HG02678 (cell line): ENCODE data around the gene GJB5.

Experiments used
- ATAC-seq: cut with Tn5 transposase; IDR thresholded peaks from one replicate; pipeline ENCODE4 v1.9.1; 2021; ENCODE audit warnings: mild to moderate bottlenecking, moderate library complexity; ENCODE audit not compliant: unreplicated experiment

Gene GJB5

DNA sequence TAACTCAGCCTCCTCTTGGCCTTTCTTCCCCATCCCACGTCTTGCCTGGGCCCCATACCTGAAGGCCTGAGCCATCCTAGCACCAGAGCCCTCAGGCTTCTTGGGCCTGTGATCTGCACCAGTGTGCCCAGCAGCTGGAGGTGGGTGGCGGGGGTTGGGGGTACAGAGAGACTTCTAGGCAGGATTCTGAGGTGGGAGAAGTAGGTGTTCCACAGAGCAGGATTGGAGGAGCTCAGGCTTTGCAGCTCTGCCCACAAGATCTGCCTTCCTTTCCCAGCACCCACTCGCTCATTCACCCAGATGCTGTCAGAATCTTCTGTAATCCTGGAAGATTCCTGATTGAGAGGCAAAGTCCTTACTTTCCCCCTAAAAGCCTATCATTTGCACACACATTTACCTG, 10.0 kb upstream of the GJB5 start:
- no peak for ATAC-seq

DNA sequence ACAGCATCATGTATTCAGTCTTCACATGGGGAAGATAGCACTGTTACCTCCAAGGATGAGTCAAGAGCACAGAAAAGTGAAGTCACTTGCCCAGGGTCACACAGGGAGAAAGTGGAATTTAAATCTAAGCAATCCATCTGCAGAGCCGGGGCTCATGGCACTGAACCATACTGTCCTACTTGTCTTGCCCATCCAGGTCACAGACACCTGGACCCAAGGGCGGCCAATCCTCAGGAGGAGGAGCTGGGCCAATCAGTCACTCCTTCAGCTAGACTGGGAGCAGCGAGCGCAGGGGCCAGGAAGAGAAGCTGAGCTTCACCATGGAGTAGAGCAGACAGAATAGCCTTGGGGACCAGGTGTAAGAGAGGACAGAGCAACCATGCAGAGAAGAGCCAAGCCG, 9.2 kb upstream of the GJB5 start:
- ATAC-seq: no peak

DNA sequence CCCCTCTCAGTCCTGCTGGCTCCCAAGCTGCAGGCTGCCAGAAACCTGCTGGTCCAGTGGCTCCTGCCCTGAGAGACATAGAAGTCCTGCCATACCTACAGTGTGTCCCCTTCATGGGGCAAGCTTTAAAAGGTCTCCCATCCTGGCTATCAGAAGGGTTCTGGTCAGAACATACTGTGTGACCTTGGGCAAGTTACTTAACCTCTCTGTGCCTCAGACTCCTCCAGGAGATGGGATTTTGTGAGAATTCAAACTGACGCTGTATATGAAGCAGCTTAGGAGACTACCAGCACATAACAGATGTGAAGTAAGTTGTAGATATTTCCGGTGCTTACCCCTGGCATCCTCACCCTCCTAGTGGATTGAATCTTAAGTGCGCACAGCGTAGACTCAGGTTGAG, 8.7 kb upstream of the GJB5 start:
- ATAC-seq: no peak

DNA sequence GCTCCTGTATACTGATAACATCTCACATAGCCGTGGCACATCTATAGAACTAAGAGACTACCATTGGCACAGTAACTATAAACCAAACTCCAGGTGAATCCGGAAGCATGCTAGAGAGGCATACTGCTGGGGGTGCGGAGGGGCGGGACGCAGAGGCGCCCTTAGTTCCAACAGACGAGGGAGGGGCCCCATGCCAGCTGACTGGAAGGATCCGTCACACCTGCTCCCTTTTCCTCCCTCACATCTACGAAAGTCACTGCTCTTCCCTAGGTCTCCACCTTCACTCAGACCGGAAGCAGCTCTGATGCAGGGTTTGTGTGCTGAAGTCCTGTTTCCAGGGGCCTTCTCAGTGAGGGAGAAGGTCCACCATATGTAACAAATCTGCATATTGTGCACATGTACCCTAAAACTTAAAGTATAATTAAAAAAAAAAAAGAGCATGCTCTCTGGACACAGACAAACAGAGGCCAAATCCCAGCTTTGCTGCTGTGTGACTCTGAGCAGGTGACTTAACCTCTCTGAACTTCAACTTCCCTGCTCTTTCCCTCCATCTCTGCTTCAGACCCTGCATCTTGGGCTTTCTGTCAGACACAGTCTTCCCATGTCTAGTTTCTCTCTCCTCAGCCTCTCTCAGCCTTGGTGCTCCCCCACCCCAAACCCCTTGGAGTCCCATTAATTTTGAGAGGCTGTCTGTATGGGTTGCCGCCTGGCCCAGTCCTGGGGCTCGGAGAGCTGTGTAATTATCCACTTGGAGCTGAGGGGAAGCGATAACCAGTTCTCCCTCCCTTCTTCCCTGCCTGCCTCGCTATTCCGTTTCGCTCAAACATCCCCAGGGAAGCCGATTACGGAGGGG, 7.8 kb upstream of the GJB5 start:
- ATAC-seq: no peak

DNA sequence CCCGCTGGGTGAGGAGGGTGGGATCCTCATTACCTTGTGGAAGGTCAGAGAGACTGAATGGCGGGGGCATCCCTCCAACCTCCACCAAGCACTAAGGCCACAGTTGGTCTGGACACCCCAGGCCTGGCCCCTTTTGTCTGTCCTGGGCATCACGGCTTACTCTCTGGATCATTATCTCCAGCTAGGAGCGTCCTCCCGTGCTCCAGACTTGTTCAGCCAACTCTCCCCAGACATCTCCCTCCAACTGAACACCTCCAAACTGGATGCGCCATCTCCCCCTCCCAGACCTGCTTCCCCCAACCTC, 7.3 kb upstream of the GJB5 start:
- ATAC-seq: no peak

DNA sequence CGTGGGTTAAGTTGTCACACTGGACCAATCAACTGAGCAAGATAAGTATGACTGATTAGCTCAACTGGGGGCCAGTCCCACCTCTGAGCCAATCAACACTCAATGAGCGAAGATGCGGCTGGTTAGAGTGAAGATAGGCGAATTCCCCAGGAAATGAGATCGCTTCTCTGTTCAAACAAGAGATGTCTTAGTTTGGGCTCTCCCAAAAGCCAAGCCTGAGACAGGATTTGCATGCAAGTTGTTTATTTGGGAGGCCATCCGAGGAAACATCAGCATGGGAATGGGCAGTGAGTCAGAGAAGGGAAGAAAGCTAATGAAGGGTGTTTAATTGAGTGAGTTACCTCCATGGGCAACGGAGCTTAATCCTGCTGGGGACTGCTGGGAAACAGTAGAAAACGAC, 4.9 kb upstream of the GJB5 start:
- no peak for ATAC-seq

DNA sequence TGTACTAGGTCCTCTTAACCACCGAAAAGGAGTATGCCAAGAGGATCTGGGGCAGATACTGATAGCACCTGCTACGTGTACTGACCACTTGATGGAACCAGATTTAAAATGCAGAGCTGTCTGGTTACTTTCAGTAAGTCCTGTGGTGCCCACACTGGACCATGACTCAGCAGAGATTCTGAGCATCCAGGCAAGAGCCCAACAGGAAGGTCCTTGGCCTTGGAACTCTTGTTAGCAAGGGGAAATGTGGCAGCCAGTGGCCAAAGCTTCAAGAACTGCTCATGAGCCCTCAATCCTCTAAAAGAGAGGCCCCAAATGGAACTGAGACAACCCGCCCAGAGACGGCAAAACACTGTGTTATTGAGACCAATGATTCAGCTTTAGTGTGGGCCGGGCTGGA, 4.2 kb upstream of the GJB5 start:
- ATAC-seq: no peak

DNA sequence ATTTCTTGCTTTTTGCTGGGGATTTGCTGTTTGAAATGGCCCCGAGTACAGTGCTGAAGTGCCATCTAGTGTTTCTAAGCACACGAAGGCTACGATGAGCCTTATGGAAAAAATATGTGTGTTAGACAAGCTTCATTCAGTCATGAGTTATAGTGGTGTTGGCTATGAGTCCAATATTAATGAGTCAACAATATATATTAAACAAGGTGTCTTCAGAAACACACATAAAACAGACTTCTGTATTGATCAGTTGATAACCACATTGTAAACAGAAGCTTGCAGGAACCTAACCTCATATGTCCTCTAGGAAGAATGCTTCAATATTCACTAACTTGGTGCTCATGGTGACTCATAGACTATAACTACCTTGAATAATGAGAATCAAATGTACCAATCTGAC, 1.7 kb upstream of the GJB5 start:
- no peak for ATAC-seq

DNA sequence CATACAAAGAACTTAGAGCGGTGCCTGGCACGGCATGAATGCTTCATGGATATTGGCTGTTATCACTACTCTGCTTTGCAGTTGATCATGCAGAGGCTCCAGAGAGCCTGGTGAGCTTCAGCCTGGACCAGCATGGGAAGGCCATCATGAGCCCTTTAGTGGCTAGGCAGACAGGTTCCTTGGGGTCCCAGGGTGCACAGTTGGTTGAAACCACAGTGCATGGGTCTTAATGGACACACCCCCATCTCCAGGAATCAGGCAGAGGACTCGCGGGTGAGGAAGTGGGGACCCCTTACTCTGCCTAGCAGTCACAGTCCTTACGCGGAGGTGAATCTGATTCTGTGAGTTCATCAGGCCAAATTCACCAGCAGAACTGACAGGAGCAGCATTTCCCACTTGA, 1.1 kb downstream of the GJB5 start:
- ATAC-seq: no peak

DNA sequence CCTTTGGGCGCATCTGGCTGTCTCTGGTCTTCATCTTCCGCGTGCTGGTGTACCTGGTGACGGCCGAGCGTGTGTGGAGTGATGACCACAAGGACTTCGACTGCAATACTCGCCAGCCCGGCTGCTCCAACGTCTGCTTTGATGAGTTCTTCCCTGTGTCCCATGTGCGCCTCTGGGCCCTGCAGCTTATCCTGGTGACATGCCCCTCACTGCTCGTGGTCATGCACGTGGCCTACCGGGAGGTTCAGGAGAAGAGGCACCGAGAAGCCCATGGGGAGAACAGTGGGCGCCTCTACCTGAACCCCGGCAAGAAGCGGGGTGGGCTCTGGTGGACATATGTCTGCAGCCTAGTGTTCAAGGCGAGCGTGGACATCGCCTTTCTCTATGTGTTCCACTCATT, 2.5 kb downstream of the GJB5 start:
- no peak for ATAC-seq

DNA sequence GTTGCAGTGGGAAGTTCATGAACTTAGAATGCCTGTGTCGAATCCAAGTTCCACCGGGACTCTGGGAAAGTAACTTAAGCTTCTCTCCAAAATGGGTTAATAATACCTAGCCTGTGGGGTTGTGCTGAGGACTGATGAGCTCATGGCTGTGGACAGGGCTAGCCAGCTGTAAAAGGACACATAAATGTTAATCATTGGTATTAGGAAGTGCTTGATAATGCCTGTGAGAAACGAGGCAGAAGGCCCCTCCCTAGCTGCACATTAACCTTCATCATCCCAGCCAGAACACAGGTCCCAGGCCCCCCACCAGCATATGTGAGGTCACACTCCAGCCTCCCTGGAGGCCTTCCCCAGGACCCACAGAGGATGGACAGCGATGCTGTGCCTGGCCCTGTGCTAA, 3.9 kb downstream of the GJB5 start:
- no peak for ATAC-seq

DNA sequence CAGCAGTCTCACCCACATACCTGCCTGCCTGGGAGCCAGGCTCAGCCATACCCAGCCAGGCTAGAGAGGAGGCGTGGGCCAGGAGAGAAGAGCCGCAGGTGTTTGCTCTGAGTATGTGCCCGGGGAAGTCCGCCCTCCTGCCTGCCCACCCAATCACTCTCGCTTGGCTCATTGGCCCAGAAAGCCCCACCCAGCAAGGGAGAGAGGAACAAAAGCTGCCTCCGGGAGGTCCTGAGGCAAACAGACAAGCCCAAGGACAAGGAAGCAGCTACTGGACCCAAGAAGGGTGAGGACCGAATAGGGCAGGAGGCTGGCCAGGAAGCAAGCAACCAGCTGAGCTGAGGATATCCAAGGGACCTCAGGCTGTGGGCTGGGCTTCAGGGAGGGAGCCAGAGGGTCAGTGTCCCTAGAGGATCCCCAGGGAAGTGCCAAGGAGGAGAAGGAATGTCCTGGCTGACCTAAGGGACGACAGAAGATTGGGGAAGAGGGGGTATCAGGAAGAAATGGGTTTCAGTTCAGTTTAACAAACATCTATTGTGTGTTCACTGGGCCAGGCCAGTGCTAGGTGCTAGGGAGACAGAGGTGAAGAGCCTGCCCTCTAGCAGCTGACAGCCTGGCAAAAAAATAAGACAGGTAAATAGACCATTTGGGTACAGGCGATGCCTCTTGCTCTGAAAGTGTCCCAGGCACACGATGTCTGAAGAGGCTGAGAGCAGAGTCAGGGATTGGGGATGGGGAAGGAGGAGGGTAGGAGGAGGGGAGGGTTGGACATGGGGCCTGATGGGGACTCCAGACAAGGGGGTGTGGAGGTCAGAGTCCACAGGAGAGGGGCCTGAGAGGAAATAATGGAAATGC, 4.9 kb downstream of the GJB5 start, which contains the start of gene GJB4:
TSS of gene GJB4 (plus strand) at position 238 of the 855 bp plus-strand sequence. CDS start 1,515 bp downstream, outside the sequence.
- no peak for ATAC-seq

DNA sequence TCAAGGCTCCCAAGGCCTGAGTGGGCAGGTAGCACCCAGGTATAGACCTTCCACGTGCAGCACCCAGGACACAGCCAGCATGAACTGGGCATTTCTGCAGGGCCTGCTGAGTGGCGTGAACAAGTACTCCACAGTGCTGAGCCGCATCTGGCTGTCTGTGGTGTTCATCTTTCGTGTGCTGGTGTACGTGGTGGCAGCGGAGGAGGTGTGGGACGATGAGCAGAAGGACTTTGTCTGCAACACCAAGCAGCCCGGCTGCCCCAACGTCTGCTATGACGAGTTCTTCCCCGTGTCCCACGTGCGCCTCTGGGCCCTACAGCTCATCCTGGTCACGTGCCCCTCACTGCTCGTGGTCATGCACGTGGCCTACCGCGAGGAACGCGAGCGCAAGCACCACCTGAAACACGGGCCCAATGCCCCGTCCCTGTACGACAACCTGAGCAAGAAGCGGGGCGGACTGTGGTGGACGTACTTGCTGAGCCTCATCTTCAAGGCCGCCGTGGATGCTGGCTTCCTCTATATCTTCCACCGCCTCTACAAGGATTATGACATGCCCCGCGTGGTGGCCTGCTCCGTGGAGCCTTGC, 6.4 kb downstream of the GJB5 start:
- ATAC-seq: no peak

DNA sequence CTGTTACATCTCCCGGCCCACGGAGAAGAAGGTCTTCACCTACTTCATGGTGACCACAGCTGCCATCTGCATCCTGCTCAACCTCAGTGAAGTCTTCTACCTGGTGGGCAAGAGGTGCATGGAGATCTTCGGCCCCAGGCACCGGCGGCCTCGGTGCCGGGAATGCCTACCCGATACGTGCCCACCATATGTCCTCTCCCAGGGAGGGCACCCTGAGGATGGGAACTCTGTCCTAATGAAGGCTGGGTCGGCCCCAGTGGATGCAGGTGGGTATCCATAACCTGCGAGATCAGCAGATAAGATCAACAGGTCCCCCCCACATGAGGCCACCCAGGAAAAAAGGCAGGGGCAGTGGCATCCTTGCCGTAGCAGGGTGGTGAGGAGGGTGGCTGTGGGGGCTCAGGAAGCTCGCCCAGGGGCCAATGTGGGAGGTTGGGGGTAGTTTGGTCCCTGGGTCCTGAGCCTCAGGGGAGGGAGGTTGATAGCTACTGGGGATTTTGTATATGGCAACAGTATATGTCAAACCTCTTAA, 7.0 kb downstream of the GJB5 start:
- ATAC-seq: no peak

DNA sequence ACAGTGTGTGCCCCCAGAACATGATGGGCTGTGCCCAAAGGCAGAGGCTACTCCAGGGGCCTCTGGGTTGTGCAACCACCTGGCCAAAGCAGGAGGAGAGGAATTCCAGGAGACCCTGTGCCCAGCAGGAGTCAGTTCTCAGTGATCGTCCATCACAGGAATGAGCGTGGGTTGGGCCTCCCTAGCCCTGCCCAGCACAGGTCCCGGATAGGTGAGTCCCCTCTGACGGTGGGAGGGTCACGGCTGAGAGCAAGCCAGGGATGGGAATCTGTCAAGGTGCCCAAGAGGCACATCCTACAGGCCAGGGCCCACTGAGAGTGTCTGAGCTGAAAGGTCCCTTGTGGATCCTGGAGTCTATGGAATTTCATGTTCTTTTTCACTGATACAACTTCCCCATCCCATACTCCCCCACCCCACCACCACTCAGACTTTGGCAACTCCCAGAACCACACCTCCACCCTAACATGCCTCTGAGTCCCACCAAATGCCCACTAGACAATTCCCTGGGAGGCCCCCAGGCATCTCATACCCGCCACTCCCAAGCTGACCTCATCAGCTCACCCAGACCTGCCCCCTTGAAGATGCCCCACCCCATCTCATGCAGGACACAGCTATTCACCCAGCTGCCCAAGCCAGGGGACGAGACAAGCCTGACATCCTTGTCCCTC, 7.8 kb downstream of the GJB5 start:
- no peak for ATAC-seq

DNA sequence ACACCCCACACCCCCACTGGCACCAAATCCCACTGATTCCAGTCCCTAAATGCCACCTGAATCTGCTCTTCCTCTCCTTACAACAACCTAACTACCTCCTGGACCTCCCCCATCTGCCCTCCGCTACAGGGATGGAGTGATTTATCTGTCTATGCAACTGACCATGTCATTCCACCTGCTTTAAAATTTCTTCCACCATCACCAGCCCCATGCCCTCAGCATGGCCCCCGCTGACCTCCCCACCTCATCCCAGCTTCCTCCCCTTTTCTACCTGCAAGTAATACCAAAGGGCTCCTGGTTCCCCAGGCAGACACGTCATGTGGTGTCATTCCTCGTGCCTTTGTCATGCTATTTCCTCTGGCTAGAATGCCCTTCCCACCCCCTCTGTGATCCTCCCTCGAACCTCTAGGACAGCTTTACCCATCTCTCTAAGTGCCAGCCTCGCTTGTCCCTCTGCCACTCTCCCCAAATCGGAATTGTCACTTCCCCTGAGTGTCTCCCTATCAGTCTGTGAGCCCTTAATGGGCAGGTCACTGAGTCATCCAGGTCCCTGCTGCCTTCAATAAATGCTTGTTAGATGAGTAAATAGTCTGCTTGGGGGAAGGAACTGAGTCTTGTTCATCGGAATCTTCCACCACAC, 8.4 kb downstream of the GJB5 start:
- ATAC-seq: no peak

DNA sequence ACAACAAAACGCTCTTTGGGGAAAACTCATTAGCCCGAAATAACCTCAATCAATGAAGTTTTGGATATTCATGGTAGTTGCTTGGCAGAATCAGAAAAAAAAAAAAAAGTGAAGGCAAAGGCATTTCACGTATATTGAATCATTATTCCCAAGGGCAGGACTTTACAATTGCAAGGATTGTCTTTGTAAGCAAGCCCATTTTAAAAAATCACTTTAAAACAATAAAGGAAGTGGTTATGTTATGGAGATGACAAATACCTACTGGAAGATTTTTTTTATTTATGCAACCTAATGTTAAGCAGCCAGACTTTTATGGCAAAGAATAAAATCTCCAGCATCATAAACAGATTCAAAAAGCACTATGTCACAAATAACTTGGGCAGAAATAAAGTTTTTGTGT, 14.0 kb downstream of the GJB5 start:
- no peak for ATAC-seq

DNA sequence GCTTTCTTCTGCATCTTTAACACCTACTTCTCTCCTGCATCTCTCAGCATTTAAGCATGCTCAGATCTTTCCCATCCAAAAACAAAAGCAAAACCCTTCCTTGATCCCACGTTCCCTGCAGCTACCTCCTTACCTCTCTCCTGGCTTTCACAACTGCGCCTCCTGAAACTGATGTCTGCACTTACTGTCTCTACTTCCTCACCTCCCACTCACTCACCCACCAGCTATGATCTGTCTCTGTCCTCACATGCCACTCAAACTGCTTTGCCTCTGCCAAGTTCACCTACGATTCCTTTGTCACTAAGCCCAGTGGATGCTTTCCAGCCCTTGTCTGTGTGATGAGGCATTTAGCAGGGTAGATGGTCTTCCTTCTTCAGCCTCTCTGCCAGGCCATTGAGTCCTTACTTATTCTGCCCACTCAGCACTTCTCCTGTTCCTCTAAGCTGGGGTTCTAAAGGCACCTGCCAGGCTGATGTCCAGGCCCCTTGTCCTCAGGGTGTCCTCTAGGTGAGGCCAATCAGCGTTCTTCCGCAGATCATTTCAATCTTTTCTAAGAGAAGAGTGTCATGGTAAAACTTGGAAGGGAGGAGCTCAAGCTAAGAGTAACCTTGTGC, 16.2 kb downstream of the GJB5 start:
- no peak for ATAC-seq

DNA sequence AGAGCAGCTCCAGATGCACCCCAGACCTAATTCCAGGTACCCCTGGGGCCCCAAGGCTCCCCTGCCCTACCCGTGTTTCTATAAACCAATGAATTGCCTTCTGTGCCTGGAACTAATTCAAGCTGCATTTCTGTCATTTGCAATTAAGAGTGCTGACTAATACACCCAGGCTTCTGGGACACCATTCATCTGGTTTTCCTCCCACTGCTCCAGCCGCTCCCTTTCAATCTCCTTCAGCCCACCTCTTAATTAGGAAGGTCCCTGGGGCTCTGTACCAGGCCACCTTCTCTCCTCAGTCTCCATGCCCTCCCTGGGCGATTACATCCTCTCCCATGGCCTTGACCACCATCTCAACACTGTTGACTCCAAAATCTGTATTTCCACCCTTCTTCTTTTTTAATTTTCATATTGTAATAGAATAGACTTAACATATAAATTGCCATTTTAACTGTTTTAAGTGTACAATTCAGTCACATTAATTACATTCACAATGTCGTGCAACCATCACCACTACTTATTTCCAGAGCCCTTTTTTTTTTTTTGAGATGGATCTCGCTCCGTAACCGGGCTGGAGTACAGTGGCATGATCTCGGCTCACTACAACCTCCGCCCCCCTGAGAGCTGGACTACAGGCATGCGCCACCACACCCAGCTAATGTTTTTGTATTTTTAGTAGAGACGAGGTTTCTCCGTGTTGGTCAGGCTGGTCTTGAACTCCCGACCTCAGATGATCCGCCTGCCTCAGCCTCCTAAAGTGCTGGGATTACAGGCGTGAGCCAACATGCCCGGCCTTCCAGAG, 16.9 kb downstream of the GJB5 start:
- ATAC-seq: no peak
